ENCODE results near the gene HPX.
"Not testable (repeated sequence)": the region's sequence is repeated elsewhere in the genome, so short reads cannot be mapped to it uniquely, and the experiment has no call there.

The HPX gene

DNA sequence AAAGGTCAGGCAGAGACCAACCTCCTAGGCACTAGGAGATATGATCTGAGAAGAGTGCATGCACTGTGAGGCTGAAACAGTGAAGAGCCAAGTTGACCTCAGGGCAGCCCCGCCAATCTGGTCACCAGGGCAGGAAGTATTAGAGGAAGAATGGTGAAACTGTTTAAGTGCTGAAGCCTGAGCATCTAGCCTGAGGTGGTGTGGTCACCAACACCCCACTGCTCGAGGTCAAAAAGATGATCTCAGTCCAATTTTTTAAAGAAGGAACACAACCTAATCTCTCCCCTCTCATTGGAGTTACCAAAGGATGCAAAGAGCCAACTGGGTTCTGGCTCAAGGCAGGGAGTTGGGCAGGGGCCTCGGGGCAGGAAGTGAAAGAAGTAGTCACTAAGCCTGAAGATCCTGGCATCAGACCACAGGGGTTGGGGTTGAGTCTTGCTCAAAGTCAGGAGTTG, 25.9 kb downstream of the HPX start:
- DNase-seq, result no peak

DNA sequence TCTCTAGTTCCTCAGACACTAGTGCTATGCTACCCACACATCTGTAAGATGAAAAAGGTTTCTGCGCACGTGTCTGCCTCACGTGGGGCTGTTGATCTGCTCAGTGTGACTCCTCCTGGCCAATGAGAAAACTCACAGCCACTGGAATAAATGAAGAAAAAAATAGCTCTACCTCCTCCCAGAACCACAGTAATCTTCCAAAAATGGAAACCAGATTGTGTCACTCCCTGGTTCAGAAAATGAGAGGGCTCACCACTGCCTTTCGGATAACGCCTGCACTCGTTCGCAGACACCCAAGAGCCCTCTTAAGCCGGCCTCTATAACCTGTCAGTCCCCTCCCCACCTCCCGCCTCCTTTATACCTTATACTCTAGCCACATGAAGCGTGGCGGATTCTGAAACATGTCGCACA, 27.0 kb downstream of the HPX start:
- peak; percentile 78 for DNase-seq

DNA sequence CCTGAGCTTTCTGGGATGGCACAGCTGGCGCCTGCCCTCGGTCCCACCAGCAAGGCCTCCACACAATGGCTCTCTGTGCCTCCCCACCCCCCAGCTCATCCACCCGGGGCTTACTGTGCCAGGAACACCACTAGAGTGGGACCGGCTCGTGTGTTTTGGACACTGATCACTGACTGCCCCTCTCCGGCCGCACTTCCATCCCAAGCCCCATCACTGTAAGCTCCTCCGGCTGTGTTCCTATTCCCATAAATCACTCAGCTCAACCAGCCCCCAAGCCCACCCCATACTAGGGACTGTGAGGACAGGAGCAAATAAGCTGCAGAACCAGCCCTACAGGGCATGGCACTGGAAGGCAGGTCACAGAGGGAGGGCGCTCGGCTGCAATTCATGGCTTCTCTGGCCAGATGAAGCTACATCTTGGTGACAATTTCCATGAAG, 29.2 kb downstream of the HPX start:
- DNase-seq, result no peak

DNA sequence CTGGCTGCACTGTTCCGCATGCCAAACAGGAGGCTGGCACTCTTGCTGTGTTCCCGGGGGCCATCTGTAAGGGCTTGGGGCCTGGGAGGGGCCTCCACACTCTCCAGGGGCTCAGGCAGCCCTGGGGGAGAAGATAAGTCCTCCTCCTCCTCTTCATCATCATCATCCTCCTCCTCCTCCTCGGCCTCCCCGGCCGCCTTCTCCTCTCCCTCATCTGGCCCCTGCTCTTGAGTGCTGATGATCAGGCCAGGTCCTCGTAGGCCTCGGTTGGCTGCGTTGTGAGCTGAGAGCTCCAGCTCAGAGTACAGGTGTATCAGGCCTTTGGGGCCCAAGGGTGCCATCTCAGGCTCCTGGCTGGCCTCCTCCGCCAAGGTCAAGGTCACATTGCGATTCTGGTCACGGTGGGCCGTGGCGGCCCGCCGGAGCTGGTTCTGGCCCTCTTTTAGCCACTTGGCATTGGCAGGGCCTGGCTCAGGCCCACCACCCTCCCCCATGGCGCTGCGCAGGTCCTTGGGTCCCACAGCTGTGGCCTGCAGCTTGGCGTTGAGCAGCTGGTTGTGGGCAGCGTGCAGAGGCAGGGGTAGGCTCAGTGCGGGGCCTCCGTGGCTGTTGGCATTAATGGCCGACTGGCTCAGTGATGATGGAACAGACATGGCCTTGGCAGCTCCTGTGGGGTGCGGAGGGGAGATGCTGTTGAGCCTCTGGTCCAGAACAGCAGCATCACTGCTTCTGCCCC, 29.9 kb downstream of the HPX start:
- DNase-seq, result no peak

DNA sequence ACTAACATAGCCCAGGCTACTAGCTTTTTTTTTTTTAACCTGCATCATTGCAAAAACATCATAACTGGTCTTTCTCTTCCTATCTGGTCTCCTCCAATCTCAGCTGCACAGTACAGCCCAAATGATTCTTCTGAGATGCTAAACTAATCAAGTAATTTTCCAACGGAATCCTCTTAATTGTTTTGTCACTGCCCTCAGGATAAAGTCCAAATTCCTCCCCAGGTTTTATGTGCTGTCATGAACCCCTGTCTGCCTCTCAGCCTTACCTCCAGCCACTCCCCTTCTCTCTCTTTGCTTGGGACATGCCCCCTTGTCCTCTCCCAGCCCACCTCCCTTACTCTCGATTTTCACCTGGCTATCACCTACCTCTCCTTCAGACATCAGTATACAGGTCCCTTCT, 34.4 kb downstream of the HPX start:
- DNase-seq, result no peak

DNA sequence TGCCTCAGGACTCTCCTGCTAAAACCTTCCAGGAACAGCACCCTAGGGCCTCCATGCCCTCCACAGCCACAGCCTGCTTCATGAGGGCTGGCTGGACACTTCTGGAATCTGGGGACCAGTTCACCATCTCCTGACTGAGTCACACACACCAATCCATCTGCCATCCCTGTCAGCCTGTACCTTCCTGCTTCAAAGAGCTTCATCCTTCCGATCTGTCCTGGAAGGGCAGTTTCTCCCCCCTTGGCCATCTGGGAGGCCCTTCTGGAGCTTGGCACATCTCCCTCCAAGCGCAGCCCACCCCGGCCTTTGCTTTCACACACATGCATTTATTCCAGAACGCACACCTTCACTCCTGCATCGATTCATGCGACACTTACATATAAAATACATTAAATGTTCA, 34.9 kb downstream of the HPX start:
- no peak for DNase-seq

DNA sequence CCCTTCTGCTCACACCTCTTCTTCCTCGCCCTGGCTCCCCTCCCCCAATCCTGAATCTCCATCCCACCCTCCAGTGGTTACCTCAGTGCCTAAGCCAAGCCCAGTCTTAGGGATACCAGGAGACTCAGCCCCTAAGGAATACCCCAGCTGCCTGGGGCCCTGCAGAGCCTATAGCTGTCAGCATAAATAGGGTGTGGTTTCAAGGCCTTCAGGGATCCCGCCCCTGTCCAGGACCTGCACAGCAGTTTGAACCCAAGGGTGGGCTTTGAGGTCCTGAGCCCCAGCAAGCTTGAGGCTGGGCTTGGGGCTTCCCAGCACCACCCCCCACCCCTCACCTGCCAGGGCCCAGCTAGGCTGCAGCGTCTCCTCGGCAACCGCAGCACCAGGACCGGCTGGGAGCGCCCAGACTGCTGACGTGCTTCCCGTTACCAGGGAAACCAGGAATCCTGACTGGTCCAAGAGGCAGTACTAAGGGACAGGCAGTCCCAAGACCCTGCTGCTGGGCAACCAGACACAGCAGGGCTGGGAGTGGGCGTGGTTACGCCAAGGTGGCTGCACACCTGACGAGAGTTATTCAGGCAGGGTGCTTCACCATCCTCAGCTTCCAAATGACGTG, 35.6 kb downstream of the HPX start:
- no peak for DNase-seq

DNA sequence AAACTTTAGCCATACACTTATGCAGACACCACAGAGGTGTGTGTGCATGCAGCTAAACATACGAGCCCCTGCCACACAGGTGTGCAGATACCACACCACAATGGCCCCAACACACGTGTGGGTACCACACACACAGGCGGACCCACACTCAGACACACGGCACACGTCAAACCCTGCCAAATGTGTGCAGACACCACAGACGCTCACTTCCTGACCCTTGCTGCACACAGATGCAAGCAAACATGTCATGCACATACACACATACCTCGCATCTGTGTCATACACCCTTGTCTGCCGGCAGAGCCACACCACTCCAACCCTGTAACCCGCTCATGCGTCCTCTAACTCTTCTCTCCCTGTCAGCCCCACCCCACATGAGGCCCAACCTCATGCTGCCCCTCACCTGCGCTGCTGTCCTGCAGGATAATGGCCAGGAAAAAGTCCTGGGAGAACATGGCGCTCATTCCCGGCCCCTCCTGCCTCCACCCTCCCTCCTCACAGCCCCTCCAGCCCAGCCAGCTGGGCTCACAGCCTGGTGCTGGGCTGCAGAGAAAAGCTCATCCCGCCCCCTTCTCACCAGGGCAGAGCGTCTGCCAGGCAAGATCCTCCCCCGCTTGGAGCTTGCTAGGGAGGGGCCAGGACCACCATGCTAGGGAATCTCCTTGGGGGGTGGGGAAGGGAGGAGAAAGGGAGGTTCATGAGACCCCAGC, 36.3 kb downstream of the HPX start:
- DNase-seq, result peak; percentile 56

DNA sequence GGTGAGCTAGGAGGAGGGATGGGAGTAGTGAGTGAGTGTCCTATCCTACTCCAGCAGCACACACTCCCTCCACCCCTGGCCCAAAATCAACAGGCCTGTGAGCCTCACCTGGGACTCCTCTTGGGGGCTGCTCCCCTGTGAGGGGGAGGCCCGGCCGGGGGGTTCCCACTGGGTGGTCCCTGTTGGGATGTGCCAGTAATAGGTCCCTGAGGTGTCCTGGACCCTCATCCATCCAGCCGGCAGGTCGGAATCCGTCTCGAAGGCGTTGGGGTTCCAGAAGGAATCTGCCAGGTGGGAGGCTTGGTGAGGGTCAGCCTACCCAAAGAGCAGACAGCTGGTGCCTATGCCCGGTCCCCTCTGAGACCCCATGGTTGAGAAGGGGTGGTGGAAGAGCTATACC, 37.2 kb downstream of the HPX start:
- DNase-seq, result no peak

DNA sequence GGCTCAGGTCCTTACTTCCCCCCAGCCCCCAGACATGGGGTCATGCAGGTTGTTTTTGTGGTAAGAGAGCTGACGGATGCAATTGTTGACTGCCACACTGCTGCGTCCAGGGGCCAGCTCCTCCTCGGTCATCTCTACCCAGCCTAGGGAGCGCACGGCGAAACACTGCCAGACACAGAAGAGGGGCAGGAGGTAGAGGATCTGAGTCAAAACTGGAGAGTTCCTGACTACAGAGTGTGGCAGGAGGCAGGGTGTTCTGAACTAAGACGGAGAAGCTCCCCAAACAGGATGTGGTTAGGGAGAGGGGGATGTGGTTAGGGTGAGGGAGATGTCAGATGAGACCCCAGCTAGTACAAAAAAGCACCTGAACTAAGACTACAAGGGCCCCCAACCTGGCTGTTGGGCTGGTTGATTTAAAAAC, 38.2 kb downstream of the HPX start:
- DNase-seq, result peak; percentile 82

DNA sequence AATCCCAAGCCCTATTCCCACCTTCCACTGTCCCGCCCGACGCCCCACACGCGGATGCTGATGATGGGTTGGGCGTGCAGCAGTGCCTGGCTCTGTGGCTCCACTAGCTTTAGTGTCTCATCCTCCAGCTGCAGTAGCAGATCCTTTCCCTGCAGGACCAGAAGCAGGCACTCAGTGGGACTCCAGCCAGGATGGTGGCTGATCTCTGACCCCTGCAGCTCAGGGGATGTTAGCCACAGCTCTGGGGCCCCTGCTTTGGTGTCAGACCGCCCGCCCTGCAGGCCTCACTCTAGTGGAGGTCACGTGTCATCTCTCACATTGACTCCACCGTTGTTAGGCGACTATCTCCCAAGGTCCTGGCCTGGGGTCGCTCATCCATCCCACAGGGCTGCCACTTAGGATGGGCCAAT, 38.7 kb downstream of the HPX start:
- no peak for DNase-seq

DNA sequence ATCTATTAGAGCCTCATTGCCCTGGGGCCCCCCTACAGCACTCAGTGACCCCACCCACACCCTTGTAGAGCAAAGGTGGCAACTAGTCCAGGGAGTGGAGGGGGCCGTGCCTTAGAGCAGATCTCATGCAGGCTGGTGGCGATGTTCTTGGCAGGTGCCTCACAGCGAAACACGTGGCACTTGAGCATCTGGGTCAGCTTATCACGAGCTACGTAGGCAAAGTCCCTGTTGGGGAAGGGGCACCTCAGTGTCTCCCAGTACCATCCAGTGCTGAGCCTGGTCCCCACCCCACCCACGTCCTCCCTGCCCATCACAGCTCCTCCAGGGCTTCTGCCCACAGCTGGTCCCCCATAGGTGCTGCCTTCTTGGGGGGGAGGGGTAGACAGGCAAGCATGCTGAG, 39.3 kb downstream of the HPX start:
- no peak for DNase-seq

DNA sequence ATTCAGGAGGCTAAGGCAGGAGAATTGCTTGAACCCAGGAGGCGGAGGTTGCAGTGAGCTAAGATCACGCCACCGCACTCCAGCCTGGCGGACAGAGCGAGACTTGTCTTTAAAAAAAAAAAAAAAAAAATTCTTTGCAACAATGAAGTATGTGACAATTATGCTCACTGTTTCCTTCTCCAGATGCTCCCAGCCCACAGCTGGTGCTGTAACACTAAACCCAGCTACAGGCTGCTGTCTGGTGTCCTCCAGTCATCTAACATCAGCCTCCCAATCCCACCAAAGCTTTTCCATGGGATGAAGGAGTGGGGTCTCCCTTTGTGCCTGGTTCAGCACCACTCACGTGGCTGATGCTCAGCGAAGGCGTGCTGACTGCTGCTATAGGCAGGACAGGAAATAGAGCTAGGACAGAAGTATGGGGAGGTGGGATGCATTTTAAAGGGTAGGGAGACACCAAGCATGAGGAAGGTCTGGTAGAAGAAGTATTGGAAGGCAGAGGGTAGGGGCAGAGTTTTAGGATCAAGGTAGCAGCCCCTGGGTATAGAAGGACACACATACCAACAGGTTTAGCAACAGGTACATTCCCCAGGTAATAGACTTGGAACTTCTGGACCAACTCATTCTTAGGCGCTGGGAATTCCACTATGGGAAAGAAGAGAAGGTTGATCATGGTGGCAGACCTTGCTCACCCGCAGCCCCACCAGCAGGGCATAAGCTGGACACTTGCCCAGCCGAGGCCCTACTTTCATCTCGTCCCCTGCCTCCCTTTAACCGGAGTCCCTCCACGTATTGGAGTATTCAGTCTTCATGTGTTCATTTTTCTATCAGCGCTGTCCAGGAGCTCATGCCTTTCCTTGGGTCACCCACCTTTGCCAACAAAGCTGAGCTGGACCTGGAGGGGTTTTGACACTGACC, 40.1 kb downstream of the HPX start:
- DNase-seq, result no peak

DNA sequence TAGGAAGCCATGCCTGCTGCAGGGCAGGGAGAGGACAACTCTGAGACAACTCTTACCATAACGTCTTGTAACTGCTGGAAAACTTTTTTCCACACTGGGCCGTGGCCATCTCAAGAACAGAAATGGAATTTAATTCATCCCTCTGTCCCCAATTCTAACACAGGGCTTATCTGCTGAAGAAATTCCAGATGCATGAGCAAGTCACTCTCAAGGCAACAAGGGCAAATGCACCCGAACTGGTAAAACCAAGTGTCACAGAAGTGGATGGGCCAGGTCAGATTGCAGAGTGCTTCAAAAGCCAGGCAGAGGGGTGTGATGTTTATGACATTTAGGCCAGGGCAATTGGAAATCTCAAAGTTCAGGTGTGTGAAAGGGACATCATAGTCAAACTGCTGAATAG, 43.2 kb downstream of the HPX start:
- no peak for DNase-seq

DNA sequence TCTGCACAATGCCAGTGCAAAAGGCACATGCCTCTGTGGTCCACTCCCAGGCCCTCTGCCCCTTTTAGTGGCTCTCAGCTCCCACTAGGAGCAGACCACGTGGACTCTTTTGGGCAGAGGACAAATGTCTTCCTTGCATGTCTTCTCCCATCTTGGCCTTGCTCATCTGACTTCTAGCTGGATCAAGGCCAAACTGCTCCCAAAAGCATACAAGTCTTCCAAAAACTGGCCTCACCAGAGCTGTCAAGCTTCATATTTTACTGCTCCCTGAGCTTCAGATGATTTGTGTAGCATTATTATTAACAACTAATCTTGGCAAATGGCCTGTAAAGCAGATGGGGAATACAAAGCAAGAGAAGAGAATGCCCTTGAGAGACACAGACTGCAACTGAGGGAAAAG, 43.6 kb downstream of the HPX start:
- no peak for DNase-seq

DNA sequence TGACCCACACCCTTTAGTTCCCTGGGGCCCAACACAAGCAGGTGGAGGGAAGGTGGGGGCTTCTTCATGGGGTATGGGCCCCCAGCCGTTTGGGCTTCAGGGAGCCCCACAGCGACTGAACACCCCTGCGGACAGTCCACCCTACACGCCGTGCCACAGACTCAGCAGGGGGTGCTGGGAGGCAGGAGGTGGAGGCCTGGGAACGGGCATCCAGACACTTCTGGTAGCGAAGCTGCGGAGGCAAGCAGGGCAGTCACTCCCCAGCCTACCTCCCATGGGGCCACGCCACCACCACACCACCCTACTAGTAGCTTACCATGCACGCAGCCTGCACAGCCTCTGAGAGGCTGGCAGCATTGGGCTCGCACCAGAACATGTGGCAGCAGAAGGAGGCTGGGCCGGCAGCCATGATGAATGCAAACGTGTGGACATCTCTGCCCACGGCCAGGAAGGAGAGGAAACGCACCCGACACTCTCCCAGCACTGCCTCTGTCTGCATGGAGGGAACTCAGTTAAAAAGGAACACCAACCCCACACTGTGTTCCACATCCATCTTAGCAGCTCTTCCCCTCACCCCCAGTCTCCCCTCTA, 45.2 kb downstream of the HPX start:
- DNase-seq, result no peak

DNA sequence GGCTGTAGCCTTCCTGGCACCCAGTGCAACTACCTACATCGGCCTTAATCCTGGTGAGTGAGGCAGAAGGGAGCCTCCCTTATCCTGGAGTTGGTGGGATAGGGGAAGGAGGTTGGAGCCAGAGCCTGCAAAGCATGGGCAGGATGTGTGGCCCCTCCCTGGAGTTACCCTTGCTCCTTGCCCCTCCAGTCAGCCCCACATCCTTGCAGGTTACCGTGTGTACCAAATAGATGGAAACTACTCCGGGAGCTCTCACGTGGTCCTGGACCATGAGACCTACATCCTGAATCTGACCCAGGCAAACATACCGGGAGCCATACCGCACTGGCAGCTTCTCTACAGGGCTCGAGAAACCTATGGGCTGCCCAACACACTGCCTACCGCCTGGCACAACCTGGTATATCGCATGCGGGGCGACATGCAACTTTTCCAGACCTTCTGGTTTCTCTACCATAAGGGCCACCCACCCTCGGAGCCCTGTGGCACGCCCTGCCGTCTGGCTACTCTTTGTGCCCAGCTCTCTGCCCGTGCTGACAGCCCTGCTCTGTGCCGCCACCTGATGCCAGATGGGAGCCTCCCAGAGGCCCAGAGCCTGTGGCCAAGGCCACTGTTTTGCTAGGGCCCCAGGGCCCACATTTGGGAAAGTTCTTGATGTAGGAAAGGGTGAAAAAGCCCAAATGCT, 46.7 kb downstream of the HPX start:
- no peak for DNase-seq

DNA sequence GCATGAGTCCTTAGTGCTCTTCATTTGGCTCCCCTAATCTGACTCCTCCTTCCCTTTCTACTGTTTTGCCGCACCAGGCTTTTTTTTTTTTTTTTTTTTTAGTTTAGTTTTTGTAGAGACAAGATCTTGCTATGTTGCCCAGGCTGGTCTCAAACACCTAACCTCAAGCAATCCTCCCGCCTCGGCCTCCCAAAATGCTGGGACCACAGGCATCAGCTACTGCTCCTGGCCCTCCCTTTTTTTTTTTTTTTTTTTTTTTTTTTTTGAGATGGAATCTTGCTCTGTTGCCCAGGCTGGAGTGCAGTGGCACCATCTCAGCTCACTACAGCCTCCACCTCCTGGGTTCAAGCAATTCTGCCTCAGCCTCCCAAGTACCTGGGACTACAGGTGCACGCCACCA, 48.5 kb downstream of the HPX start:
- not testable (repeated sequence) for DNase-seq

DNA sequence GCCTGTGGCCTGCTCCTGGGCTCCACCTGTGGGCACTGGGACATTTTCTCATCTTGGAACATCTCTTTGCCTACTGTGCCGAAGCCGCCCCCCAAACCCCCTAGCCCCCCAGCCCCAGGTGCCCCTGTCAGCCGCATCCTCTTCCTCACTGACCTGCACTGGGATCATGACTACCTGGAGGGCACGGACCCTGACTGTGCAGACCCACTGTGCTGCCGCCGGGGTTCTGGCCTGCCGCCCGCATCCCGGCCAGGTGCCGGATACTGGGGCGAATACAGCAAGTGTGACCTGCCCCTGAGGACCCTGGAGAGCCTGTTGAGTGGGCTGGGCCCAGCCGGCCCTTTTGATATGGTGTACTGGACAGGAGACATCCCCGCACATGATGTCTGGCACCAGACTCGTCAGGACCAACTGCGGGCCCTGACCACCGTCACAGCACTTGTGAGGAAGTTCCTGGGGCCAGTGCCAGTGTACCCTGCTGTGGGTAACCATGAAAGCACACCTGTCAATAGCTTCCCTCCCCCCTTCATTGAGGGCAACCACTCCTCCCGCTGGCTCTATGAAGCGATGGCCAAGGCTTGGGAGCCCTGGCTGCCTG, 49.2 kb downstream of the HPX start:
- DNase-seq, result no peak

DNA sequence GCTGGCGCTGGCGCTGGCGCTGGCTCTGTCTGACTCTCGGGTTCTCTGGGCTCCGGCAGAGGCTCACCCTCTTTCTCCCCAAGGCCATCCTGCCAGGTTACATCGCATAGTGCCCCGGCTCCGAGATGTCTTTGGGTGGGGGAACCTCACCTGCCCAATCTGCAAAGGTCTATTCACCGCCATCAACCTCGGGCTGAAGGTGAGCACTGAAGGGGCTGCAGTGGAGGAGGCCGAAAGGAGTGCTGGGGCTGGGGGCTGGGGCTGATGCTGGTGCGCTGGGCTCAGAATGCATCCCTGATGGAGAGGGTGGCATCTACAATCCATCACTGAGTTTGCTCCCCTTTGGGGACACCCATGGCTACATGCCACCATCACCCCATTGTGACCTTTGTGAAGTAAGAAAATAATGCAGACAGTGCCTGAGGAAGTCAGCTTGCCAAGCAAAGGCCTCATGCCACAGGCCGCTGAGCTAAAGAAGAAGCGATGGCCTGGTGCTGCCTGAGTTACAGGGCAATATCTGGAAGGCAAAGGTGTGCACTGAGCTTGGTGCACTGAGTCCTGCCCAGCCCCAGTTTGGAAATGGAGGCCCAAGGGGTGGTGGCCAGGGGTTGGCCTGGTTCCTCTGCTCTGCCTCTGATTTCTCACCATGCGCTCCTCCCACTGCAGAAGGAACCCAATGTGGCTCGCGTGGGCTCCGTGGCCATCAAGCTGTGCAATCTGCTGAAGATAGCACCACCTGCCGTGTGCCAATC, 49.9 kb downstream of the HPX start:
- no peak for DNase-seq

Data from CD4-positive, alpha-beta T cell treated with Interleukin-15 for 1 hour (primary cell).